Prostate gland (tissue), 2 donors: ENCODE measurements around the gene IFNG.
"Not testable (repeated sequence)": the region's sequence is repeated elsewhere in the genome, so short reads cannot be mapped to it uniquely, and the experiment has no call there.

Experiments
- POLR2A ChIP-seq: fragments of 450-650 bp; IDR thresholded peaks from one replicate; pipeline ENCODE4 v1.6.1; 2016; ENCODE audit warnings: antibody characterized with exemption, mild to moderate bottlenecking
- TF ChIP-seq, protein P1 (sequence below), 4 experiments: fragments of 200-600 bp in 2 of 4; fragments of 450-650 bp in 2 of 4; sonication (generic) in 2 of 4; IDR thresholded peaks; 1 replicate in 3 of 4; 2 replicates in 1 of 4; pipeline ENCODE4 v1.5.1; 2016 to 2019; ENCODE audit warnings: antibody characterized with exemption in 4 of 4, mild to moderate bottlenecking in 2 of 4, moderate library complexity in 2 of 4

DNA sequence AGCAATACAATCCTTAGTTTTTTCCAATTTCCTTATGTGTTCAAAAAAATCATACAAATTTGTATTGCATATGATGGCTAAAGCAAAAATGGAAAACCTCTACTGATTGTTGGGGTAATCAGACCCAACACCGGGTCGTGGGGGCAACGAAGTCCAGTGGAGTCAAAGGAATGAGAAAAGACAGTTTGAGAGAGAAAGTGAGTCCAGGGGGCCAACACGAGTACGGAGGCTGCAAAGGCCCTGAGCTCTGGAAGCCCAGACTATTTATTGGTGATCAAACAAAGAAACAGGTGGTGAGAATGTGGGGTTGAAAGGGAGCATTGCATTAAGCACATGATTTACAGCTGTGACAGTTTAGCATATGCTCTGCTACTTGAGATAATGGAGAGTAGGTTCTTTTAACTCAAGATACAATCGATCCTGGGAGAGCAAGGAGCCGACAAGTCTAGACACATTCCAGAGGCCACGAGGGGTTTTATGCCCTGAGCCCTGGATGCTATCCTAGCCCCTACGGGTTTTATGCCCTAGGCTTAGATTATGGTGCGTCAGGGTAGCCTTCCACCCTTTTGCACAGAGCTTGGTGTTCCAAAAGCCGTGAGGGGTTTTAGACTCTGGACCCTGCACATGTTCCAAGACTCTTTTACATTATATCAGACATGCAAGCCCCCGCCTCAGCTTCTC, 49.6 kb upstream of the IFNG start:
- TF ChIP-seq, protein P1, sequence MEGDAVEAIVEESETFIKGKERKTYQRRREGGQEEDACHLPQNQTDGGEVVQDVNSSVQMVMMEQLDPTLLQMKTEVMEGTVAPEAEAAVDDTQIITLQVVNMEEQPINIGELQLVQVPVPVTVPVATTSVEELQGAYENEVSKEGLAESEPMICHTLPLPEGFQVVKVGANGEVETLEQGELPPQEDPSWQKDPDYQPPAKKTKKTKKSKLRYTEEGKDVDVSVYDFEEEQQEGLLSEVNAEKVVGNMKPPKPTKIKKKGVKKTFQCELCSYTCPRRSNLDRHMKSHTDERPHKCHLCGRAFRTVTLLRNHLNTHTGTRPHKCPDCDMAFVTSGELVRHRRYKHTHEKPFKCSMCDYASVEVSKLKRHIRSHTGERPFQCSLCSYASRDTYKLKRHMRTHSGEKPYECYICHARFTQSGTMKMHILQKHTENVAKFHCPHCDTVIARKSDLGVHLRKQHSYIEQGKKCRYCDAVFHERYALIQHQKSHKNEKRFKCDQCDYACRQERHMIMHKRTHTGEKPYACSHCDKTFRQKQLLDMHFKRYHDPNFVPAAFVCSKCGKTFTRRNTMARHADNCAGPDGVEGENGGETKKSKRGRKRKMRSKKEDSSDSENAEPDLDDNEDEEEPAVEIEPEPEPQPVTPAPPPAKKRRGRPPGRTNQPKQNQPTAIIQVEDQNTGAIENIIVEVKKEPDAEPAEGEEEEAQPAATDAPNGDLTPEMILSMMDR (IDR thresholded peaks at IDR 0.05), result not testable (repeated sequence)
- not testable (repeated sequence) for TF ChIP-seq POLR2A
